ES-I3 (cell line): ENCODE measurements around the gene DDX23.
"Not testable (repeated sequence)": the region's sequence is repeated elsewhere in the genome, so short reads cannot be mapped to it uniquely, and the experiment has no call there.

Source experiments
- H3K36me3 ChIP-seq: 2 replicates; pipeline ENCODE4 v1.6.1; 2013; ENCODE audit warnings: mild to moderate bottlenecking, low read length, control low read depth, moderate library complexity; ENCODE audit not compliant: insufficient read depth
- H3K4me1 ChIP-seq: 2 replicates; pipeline ENCODE4 v1.6.1; 2013; ENCODE audit warnings: mild to moderate bottlenecking, control low read depth, low read length; ENCODE audit not compliant: insufficient read depth
- H3K9ac ChIP-seq: 2 replicates; pipeline ENCODE4 v1.6.1; 2013; ENCODE audit warnings: low read depth, mild to moderate bottlenecking, low read length, moderate library complexity
- H3K9me3 ChIP-seq: 2 replicates; pipeline ENCODE4 v1.6.1; 2013; ENCODE audit warnings: mild to moderate bottlenecking, low read length, moderate library complexity; ENCODE audit not compliant: control insufficient read depth, insufficient read depth

DDX23 gene

DNA sequence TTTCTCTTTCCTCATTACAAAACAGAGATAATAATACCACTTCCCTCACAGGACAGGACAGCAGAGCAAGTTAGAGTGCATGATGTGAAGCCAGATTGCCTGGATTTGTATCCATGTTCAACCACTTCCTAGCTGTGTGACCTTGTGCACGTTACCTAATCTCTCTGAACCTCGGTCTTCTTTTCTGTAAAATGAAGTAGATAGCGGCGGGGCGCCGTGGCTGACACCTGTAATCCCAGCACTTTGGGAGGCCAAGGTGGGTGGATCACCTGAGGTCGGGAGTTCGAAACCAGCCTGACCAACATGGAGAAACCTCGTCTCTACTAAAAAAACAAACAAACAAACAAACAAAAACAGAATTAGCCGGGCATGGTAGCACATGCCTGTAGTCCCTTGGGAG, 3.0 kb upstream of the DDX23 start:
- H3K36me3 ChIP-seq, H3K4me1 ChIP-seq, H3K9me3 ChIP-seq, H3K9ac ChIP-seq: not testable (repeated sequence)

DNA sequence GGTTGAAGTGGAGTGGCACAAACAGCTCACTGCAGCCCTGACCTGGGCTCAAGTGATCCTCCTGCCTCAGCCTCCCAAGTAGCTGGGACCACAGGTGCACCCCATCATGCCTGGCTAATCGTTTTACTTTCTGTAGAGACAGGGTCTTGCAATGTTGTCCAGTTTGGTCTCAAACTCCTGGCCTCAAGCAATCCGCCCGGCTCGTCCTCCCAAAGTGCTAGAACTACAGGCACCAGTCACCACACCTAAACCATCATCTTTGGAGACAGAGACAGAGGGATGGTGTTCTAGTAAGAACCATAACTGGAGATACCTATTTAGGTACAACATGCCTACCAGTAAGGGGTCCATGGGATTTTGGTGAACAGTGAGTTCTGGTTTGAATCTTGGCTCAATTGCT, 2.5 kb upstream of the DDX23 start:
- H3K36me3 ChIP-seq: no peaks in the 10 kb centered on the region
- H3K9ac ChIP-seq: no peak overlapping the region
- H3K9me3 ChIP-seq: no peaks in the 10 kb centered on the region
- H3K4me1 ChIP-seq: peaks cover 6% of the 10 kb centered on the region; the same call in 1 of the 2 replicates

GRCh38 chr12:48852734-48853688, 1.0 kb upstream of the DDX23 start:
- H3K4me1 ChIP-seq: peaks cover 6% of the 10 kb centered on the region; the same call in 1 of the 2 replicates

DNA sequence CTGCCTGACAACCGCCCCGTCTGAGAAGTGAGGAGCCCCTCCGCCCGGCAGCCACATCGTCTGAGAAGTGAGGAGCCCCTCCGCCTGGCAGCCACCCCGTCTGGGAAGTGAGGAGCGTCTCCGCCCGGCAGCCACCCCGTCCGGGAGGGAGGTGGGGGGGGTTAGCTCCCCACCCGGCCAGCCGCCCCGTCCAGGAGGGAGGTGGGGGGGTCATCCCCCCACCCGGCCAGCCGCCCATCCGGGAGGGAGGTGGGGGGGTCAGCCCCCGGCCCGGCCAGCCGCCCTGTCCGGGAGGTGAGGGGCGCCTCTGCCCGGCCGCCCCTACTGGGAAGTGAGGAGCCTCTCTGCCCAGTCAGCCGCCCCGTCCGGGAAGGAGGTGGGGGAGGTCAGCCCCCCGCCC, 9.9 kb downstream of the DDX23 start:
- H3K9me3 ChIP-seq, H3K9ac ChIP-seq, H3K4me1 ChIP-seq: not testable (repeated sequence)
- H3K36me3 ChIP-seq: peaks cover 32% of the 10 kb centered on the region

More at GRCh38 chr12:48852734-48853688, 1.0 kb upstream of the DDX23 start:
- Histone ChIP-seq H3K36me3 (no peaks in the 10 kb centered on the region), H3K9me3 (no peaks in the 10 kb centered on the region), H3K9ac (peak overlapping the region; percentile 94; the same call in 1 of the 2 replicates)

DNA sequence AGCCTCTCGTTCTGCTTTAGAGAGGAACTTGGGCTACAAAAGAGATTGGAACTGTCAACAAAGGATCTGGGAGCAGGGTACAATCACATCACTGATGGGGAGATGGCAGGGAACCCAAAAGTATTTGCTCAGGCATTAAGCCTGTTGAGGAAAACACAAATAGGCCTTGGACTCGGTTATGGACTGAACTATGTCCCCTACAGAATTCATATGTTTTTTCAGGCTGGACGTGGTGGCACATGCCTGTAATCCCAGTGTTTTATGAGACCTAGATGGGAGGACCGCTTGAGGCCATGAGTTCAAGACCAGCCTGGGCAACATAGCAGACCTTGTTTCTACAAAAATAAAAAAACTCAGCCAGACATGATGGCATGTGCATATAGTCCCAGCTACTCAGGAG, 13.9 kb downstream of the DDX23 start:
- Histone ChIP-seq H3K9me3 (no peaks in the 10 kb centered on the region), H3K36me3 (peaks cover 45% of the 10 kb centered on the region), H3K9ac (no peak overlapping the region), H3K4me1 (no peaks in the 10 kb centered on the region)

DNA sequence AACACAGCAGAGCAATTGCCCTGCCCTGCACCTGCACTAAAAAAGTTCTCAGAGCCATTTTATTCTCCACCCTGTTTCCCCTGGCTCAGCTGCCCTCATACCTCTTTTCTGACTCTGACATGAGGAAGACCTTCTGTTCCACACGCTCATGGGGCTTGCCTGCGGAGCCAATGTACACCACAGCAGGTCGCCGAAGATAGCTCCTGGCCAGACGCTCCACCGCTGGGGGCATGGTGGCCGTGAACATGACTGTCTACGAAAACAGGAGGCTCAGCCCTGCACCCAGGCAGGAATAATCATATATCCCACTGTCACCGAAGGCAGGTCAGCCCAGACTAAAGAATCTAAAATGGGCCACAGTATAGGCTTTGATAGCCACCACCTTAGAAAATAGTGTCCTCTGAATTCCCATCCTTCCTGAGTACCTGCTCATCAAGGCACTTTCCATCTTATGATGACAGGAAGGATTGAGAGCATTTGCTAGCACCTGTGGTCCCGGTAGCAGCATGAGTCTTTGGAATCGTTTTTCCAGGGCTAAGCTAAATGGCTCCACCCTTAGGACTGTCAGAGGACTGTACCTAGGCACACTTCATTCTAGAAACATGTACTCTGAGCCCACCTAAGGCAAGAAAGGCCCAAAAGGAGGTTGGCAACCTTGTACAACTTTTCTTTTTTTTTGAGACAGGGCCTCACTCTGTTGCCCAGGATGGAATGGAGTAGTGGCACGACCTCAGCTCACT, 19.5 kb downstream of the DDX23 start:
- Histone ChIP-seq H3K9ac (no peak overlapping the region), H3K36me3 (peaks cover 42% of the 10 kb centered on the region), H3K9me3 (no peaks in the 10 kb centered on the region), H3K4me1 (no peaks in the 10 kb centered on the region)

DNA sequence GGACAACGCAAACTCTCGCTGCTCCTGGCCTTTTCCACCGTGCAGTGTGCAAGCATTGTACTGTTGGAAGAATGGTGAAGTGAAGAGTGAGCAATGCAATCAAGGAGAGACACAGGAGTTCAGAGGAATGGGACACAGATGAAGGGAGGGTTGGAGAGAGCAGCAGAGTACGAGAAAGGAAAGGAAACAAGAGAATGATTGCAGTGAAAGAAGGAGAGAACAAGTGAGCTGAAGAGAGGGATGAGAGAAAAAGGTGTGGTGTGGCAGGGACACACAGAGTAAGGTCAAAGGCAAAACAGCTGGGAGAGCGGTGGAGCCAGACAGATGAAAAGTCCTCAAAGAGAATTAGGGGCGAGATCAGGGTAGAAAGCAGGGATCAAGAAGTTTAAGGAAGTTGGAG, 20.7 kb downstream of the DDX23 start:
- no peak overlapping the region for H3K9ac ChIP-seq
- H3K36me3 ChIP-seq: peaks cover 33% of the 10 kb centered on the region
- no peaks in the 10 kb centered on the region for H3K9me3 ChIP-seq
- no peaks in the 10 kb centered on the region for H3K4me1 ChIP-seq

DNA sequence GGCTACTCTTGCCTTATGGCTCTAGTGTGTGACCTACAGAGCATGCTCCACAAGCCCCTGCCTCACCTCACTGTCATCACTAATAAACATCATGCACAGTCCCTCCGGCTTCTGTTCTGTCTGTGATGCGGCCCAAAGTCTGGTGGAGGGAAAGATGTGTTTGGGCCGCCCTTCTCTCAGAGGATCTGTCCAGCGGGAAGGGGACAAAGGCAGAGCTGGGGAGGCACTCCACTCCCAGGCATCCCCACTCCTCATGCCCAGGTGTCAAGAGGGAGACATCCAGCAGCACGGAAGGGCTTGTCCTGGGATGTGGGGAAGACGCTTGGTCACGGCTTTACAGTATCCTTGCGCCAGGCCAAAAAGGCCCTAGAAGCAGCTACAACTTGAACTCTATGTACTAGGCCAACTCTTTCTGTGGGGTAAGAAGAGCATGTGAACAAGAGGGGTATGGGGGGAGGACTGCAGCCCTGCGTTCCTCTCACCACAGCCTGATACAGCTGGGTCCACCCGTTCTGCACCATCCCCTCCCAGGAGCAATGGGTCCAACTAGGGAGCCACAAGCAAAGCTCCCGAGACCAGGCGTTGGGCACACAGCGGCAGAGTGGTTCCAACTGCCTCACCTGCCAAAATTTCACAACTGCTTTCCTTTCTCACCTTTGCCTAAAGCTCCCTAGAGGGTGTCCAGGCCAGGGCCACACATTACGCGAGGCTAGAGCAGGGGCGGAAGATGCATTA, 23.0 kb downstream of the DDX23 start:
- Histone ChIP-seq H3K9me3 (no peaks in the 10 kb centered on the region), H3K36me3 (peaks cover 27% of the 10 kb centered on the region), H3K4me1 (no peaks in the 10 kb centered on the region), H3K9ac (no peak overlapping the region)

GRCh38 chr12:48828293-48828692, 23.7 kb downstream of the DDX23 start:
- H3K36me3 ChIP-seq: peaks cover 20% of the 10 kb centered on the region
- H3K9me3 ChIP-seq: no peaks in the 10 kb centered on the region
- no peak overlapping the region for H3K9ac ChIP-seq
- no peaks in the 10 kb centered on the region for H3K4me1 ChIP-seq

DNA sequence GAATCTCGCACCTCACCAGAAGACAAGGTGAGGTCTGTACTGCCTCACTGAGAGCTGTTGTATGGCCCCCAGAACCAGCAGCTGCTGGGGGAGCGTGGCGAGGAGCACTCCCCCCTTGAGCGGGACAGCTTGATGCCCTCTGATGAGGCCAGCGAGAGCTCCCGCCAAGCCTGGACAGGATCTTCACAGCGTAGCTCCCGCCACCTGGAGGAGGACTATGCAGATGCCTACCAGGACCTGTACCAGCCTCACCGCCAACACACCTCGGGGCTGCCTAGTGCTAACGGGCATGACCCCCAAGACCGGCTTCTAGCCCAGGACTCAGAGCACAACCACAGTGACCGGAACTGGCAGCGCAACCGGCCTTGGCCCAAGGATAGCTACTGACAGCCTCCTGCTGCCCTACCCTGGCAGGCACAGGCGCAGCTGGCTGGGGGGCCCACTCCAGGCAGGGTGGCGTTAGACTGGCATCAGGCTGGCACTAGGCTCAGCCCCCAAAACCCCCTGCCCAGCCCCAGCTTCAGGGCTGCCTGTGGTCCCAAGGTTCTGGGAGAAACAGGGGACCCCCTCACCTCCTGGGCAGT, 24.4 kb downstream of the DDX23 start:
- H3K4me1 ChIP-seq: no peaks in the 10 kb centered on the region
- H3K36me3 ChIP-seq: peaks cover 16% of the 10 kb centered on the region; the same call in 1 of the 2 replicates
- no peaks in the 10 kb centered on the region for H3K9me3 ChIP-seq
- no peak overlapping the region for H3K9ac ChIP-seq

DNA sequence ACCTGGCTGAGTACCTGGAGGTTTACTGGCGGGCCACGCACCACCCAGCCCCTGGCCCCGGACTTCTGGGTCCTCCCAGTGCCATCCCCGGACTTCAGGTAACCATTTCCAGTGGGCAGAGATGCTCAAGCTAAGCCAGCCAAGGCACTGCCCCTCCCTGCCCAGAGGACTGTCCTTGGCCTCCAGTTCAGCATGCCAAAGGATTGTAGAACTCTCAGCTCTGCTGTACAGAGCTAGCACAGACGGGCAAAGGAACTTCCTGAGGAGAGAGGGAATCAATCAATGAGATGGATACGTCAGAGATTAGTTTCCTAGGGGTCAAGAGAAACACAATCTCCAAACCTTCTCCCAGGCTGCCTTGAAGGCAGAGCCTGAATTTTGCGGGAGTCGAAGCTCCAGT, 24.9 kb downstream of the DDX23 start:
- Histone ChIP-seq H3K9ac (no peak overlapping the region), H3K9me3 (no peaks in the 10 kb centered on the region), H3K36me3 (peaks cover 12% of the 10 kb centered on the region; the same call in 1 of the 2 replicates), H3K4me1 (no peaks in the 10 kb centered on the region)

DNA sequence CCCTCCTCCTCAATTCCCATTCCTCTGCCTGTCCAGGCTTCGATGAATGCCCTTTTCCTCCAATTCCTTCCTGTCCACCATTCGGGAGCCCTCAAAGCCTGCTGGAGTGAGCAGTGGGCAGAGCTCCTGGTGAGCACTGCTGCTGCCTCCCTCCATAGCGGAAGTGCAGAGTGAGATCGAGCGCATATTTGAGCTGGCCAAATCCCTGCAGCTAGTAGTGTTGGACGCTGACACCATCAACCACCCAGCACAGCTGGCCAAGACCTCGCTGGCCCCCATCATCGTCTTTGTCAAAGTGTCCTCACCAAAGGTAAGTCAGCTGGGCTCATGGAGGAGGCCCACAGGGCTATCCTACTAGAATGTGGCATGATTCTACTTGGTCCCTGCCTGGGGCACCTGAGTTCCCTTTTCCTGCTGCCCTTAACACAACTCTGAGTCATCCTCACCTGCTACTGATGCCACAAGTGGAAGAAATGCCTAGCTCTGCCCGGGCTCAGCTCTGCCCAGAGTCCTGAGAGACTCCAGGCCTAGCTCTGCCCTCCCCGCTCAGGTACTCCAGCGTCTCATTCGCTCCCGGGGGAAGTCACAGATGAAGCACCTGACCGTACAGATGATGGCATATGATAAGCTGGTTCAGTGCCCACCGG, 25.6 kb downstream of the DDX23 start:
- H3K36me3 ChIP-seq: peaks cover 11% of the 10 kb centered on the region; the same call in 1 of the 2 replicates
- H3K9ac ChIP-seq: no peak overlapping the region
- H3K9me3 ChIP-seq: no peaks in the 10 kb centered on the region
- H3K4me1 ChIP-seq: no peaks in the 10 kb centered on the region

GRCh38 chr12:48824905-48825304, 27.1 kb downstream of the DDX23 start:
- no peaks in the 10 kb centered on the region for H3K9me3 ChIP-seq
- H3K4me1 ChIP-seq: peaks cover 5% of the 10 kb centered on the region; the same call in 1 of the 2 replicates
- no peak overlapping the region for H3K9ac ChIP-seq
- peaks cover 2% of the 10 kb centered on the region; the same call in 1 of the 2 replicates for H3K36me3 ChIP-seq
